Stimulated activated CD4-positive, alpha-beta T cell treated with anti-CD3 and anti-CD28 coated beads, Interleukin-15, amount 100 ng/mL, for 1 hour (primary cell): ENCODE data around the gene CFAP99.

Source experiments
- DNase-seq, 2 donors: peaks; one replicate each; pipeline ENCODE4 v3.0.0-alpha.2; 2020; ENCODE audit warnings: low read depth in 1 of 2, low spot score in 1 of 2

CFAP99 gene

GRCh38 chr4:2409381-2409783, 9.4 kb upstream of the CFAP99 start:
- DNase-seq: no peak

- DNase-seq: no peak
Observed at GRCh38 chr4:2411786-2412510, 6.8 kb upstream of the CFAP99 start.

- peak; percentile 30 to 37 for DNase-seq
Observed at GRCh38 chr4:2412534-2412884, 6.2 kb upstream of the CFAP99 start.

- DNase-seq: peak; percentile 55 to 73
Observed at GRCh38 chr4:2412885-2413716, 5.7 kb upstream of the CFAP99 start.

GRCh38 chr4:2413821-2414610, 4.7 kb upstream of the CFAP99 start:
- no peak for DNase-seq

GRCh38 chr4:2415213-2415612, 3.5 kb upstream of the CFAP99 start:
- no peak for DNase-seq

- DNase-seq: no peak
Observed at GRCh38 chr4:2415881-2416563, 2.7 kb upstream of the CFAP99 start.

GRCh38 chr4:2416564-2417225, 2.1 kb upstream of the CFAP99 start:
- no peak for DNase-seq

- DNase-seq: no peak
Observed at GRCh38 chr4:2417226-2417764, 1.5 kb upstream of the CFAP99 start.

- no peak for DNase-seq
Observed at GRCh38 chr4:2417765-2418649, 748 bp upstream of the CFAP99 start, which contains the start of gene ZFYVE28. ZFYVE28 (minus strand) TSS chr4:2418645; CDS start chr4:2418323, 322 bp downstream.

- no peak for DNase-seq
Observed at GRCh38 chr4:2419814-2420213, 1.1 kb downstream of the CFAP99 start.

- no peak for DNase-seq
Observed at GRCh38 chr4:2421928-2422327, 3.2 kb downstream of the CFAP99 start.

GRCh38 chr4:2423066-2423465, 4.3 kb downstream of the CFAP99 start:
- no peak for DNase-seq

- no peak for DNase-seq
Observed at GRCh38 chr4:2423695-2424094, 4.9 kb downstream of the CFAP99 start.

- no peak for DNase-seq
Observed at GRCh38 chr4:2424581-2424980, 5.8 kb downstream of the CFAP99 start.

- DNase-seq: no peak
Observed at GRCh38 chr4:2425386-2426068, 6.8 kb downstream of the CFAP99 start.

GRCh38 chr4:2426069-2426397, 7.3 kb downstream of the CFAP99 start:
- no peak for DNase-seq

GRCh38 chr4:2426711-2427275, 8.0 kb downstream of the CFAP99 start:
- no peak for DNase-seq
